Ishikawa (cell line): ENCODE results near the gene PLCB4.

Experiments
- RAD21 ChIP-seq: IDR thresholded peaks from 2 replicates; pipeline ENCODE4 v1.6.1; 2012; ENCODE audit warnings: low read depth
- TAF1 ChIP-seq: IDR thresholded peaks from 2 replicates; pipeline ENCODE4 v1.6.1; 2012; ENCODE audit warnings: low read depth, mild to moderate bottlenecking

DNA sequence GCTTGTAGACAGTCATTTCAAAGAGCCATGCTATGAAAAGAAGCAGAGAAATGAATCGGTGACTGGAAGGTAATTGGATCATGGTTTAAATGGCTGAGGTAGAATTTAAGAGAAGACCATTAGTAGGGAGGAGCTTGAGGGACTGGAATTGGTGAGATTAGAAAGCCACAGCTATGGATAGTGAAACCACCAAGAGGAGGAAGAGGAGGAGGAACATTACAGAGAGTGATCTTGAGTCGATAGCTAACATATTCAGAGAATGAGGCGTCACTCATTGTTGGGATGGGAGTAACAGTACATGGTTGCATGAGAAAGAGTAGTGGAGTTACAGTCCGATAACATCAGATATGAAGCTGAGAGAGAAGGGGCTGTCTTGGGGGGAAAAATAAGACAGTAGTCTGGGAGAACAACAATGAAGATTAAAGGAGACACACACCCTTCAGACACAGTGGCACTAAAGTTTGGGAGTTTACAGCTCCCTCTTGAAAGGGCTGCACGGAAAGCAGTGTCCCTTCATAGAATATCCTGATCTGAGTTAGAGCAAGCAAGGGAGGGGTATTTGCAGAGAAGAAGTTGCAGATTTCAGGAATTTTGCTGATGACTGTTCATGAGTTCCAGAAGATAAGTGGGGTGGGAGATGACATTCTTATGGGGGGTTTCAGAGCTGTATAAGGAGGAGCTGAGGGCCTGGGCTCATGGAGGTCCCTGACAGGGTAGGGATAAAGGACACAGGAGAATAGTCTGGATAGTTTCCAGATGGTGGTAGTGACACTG is 430.4 kb downstream of the PLCB4 start:
- no peak for TF ChIP-seq RAD21
- TF ChIP-seq TAF1, result no peak
